Esophagus (tissue), 2 donors: Measurements from ENCODE around the gene CD37. TPM values are rescaled to one million over a fixed set of nuclear protein-coding genes. Genes with fewer than 3 reads are reported as not detected.

ENCODE experiments used
- H3K27ac ChIP-seq, 2 donors: one replicate each; pipeline ENCODE4 v1.5.1; 2013; ENCODE audit warnings: low read depth in 2 of 2, mild to moderate bottlenecking in 2 of 2, inconsistent platforms in 1 of 2, low read length in 1 of 2, moderate library complexity in 1 of 2
- H3K27me3 ChIP-seq, 2 donors: one replicate each; pipeline ENCODE4 v1.6.1; 2013; ENCODE audit warnings: low read length in 2 of 2, control low read depth in 1 of 2, mild to moderate bottlenecking in 1 of 2; ENCODE audit not compliant: insufficient read depth in 2 of 2, control insufficient read depth in 1 of 2
- H3K36me3 ChIP-seq, 2 donors: one replicate each; pipeline ENCODE4 v1.6.1; 2013; ENCODE audit warnings: low read length in 1 of 2; ENCODE audit not compliant: control insufficient read depth in 2 of 2, insufficient read depth in 2 of 2
- H3K4me1 ChIP-seq, 2 donors: one replicate each; pipeline ENCODE4 v1.6.1; 2013; ENCODE audit warnings: low read length in 1 of 2; ENCODE audit not compliant: control insufficient read depth in 2 of 2, insufficient read depth in 2 of 2
- H3K4me3 ChIP-seq, 2 donors: one replicate each; pipeline ENCODE4 v1.5.1; 2013; ENCODE audit warnings: low read length in 2 of 2, mild to moderate bottlenecking in 2 of 2, low read depth in 1 of 2, moderate library complexity in 1 of 2
- H3K9me3 ChIP-seq, 2 donors: one replicate each; pipeline ENCODE4 v1.6.1; 2013; ENCODE audit warnings: mild to moderate bottlenecking in 2 of 2, low read depth in 1 of 2, low read length in 1 of 2, moderate library complexity in 1 of 2; ENCODE audit not compliant: control insufficient read depth in 2 of 2, insufficient read depth in 1 of 2
- WGBS, 2 donors: extraction: QIAGEN DNeasy Blood & Tissue Kit; methylation state at CpG; one replicate each; pipeline ENCODE4 v1.1.7; 2013; 5-methylcytosine and 5-hydroxymethylcytosine counted together
- polyA plus RNA-seq, 2 donors: library from polyadenylated mRNA; stranded (reverse); fragments of 200-250 nt; gene quantifications; one replicate each; pipeline ENCODE4 v1.2.3, GENCODE V29; 2013
- donor health status: healthy with polysubstance abuse.
- donor health status: Bipolar disorder and iron deficiency.

The CD37 gene
- polyA plus RNA-seq, 2 donors: 2.5 to 3.1 TPM

- WGBS, 2 donors: 81 to 90% methylated on average over 10 of the region's 10 CpGs
- H3K4me3 ChIP-seq: no peak overlapping the region
- no peaks in the 10 kb centered on the region for H3K36me3 ChIP-seq
- no peak overlapping the region for H3K27ac ChIP-seq
- no peaks in the 10 kb centered on the region for H3K9me3 ChIP-seq
- peaks cover 0 to 18% of the 10 kb centered on the region in 2 donors for H3K4me1 ChIP-seq
- H3K27me3 ChIP-seq: no peaks in the 10 kb centered on the region
Measured at GRCh38 chr19:49336482-49337266, 1.5 kb downstream of the CD37 start.

- Histone ChIP-seq H3K36me3 (peaks cover 0 to 2% of the 10 kb centered on the region in 2 donors), H3K27ac (no peak overlapping the region), H3K27me3 (no peaks in the 10 kb centered on the region), H3K9me3 (no peaks in the 10 kb centered on the region), H3K4me3 (no peak overlapping the region), H3K4me1 (peaks cover 0 to 18% of the 10 kb centered on the region in 2 donors)
- WGBS, 2 donors: 72 to 85% methylated on average over 12 to 19 of the region's 19 CpGs
Measured at GRCh38 chr19:49337267-49338022, 2.2 kb downstream of the CD37 start.

- H3K27ac ChIP-seq: no peak overlapping the region
- H3K4me3 ChIP-seq: peak overlapping the region in 1 of 2 donors; percentile 17
- peaks cover 0 to 18% of the 10 kb centered on the region in 2 donors for H3K4me1 ChIP-seq
- peaks cover 0 to 8% of the 10 kb centered on the region in 2 donors for H3K36me3 ChIP-seq
- WGBS, 2 donors: 30 to 39% methylated on average over 30 to 34 of the region's 34 CpGs
- no peaks in the 10 kb centered on the region for H3K9me3 ChIP-seq
- no peaks in the 10 kb centered on the region for H3K27me3 ChIP-seq
Measured at GRCh38 chr19:49338023-49338677, 2.9 kb downstream of the CD37 start.

GRCh38 chr19:49338691-49339300, 3.6 kb downstream of the CD37 start:
- Histone ChIP-seq H3K27ac (peak overlapping the region; percentile 62 to 80), H3K36me3 (peaks cover 0 to 9% of the 10 kb centered on the region in 2 donors), H3K4me1 (peaks cover 0 to 14% of the 10 kb centered on the region in 2 donors), H3K9me3 (no peaks in the 10 kb centered on the region), H3K4me3 (peak overlapping the region; percentile 29 to 37), H3K27me3 (no peaks in the 10 kb centered on the region)
- 12 to 25% methylated on average over 27 to 30 of the region's 30 CpGs for WGBS, 2 donors

- peaks cover 0 to 13% of the 10 kb centered on the region in 2 donors for H3K4me1 ChIP-seq
- no peaks in the 10 kb centered on the region for H3K9me3 ChIP-seq
- H3K4me3 ChIP-seq: peak overlapping the region; percentile 7 to 37
- no peaks in the 10 kb centered on the region for H3K27me3 ChIP-seq
- WGBS, 2 donors: 19 to 25% methylated on average over 47 of the region's 47 CpGs
- H3K27ac ChIP-seq: peak overlapping the region; percentile 62 to 83
- peaks cover 1 to 9% of the 10 kb centered on the region in 2 donors for H3K36me3 ChIP-seq
Measured at GRCh38 chr19:49339301-49340068, 4.3 kb downstream of the CD37 start.

- Histone ChIP-seq H3K36me3 (peaks cover 4 to 9% of the 10 kb centered on the region in 2 donors), H3K27ac (peak overlapping the region; percentile 38 to 83), H3K4me1 (peaks cover 0 to 13% of the 10 kb centered on the region in 2 donors), H3K4me3 (peak overlapping the region; percentile 7 to 37), H3K27me3 (no peaks in the 10 kb centered on the region), H3K9me3 (no peaks in the 10 kb centered on the region)
- WGBS, 2 donors: 16 to 17% methylated on average over 33 to 36 of the region's 36 CpGs
Measured at GRCh38 chr19:49340069-49340864, 5.1 kb downstream of the CD37 start.

GRCh38 chr19:49340865-49341718, 5.9 kb downstream of the CD37 start:
- peaks cover 4 to 9% of the 10 kb centered on the region in 2 donors for H3K36me3 ChIP-seq
- 85 to 91% methylated on average over 11 of the region's 11 CpGs for WGBS, 2 donors
- no peak overlapping the region for H3K4me3 ChIP-seq
- H3K4me1 ChIP-seq: peaks cover 0 to 13% of the 10 kb centered on the region in 2 donors
- no peaks in the 10 kb centered on the region for H3K27me3 ChIP-seq
- H3K9me3 ChIP-seq: no peaks in the 10 kb centered on the region
- H3K27ac ChIP-seq: peak overlapping the region in 1 of 2 donors; percentile 36
